Ishikawa (cell line): ENCODE results near the gene ITGBL1.

ENCODE experiments used
- CEBPB ChIP-seq: IDR thresholded peaks from 2 replicates; pipeline ENCODE4 v1.6.1; 2012
- CREB1 ChIP-seq: IDR thresholded peaks from 2 replicates; pipeline ENCODE4 v1.6.1; 2012; ENCODE audit warnings: low read depth
- EGR1 ChIP-seq: IDR thresholded peaks from 2 replicates; pipeline ENCODE4 v1.6.1; 2012
- EP300 ChIP-seq: IDR thresholded peaks from 2 replicates; pipeline ENCODE4 v1.6.1; 2012; ENCODE audit warnings: borderline replicate concordance
- FOXM1 ChIP-seq: IDR thresholded peaks from 2 replicates; pipeline ENCODE4 v1.6.1; 2012; ENCODE audit warnings: low read depth, borderline replicate concordance
- NFIC ChIP-seq: IDR thresholded peaks from 2 replicates; pipeline ENCODE4 v1.6.1; 2012
- RAD21 ChIP-seq: IDR thresholded peaks from 2 replicates; pipeline ENCODE4 v1.6.1; 2012; ENCODE audit warnings: low read depth
- TAF1 ChIP-seq: IDR thresholded peaks from 2 replicates; pipeline ENCODE4 v1.6.1; 2012; ENCODE audit warnings: low read depth, mild to moderate bottlenecking
- TCF12 ChIP-seq: IDR thresholded peaks from 2 replicates; pipeline ENCODE4 v1.6.1; 2012; ENCODE audit warnings: low read depth
- TEAD4 ChIP-seq: IDR thresholded peaks from 2 replicates; pipeline ENCODE4 v1.6.1; 2012
- YY1 ChIP-seq: IDR thresholded peaks from 2 replicates; pipeline ENCODE4 v1.6.1; 2012; ENCODE audit warnings: low read depth
- ZBTB7A ChIP-seq: IDR thresholded peaks from 2 replicates; pipeline ENCODE4 v1.6.1; 2012; ENCODE audit warnings: low read depth
- TF ChIP-seq, protein P1 (sequence below): IDR thresholded peaks from 2 replicates; pipeline ENCODE4 v1.6.1; 2012; ENCODE audit warnings: low read depth, mild to moderate bottlenecking
- TF ChIP-seq, protein P2 (sequence below): IDR thresholded peaks from 2 replicates; pipeline ENCODE4 v1.6.1; 2012
- TF ChIP-seq, protein P3 (sequence below): IDR thresholded peaks from 2 replicates; pipeline ENCODE4 v1.6.1; 2012

ITGBL1 gene

DNA sequence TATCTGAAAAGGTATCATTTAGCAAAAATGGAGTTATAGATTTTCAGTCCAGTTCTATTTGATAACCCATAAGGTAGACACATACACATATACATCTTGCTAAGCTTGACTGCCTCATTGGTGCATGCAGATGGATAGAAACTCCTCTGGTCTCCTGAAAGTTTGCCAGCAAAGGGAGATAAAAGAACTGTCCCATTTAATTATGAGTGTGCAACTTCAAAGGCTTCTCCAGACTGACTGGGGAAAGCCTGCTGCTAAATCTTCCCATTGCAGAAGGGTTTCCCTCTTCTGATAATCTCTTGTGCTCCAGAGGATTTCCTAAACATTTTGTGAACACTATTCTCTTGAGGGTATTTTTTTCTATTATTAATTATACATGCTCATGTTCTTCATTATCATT, 131.9 kb downstream of the ITGBL1 start:
- TF ChIP-seq EGR1 = no peak
- TF ChIP-seq TAF1 = no peak
- no peak for TF ChIP-seq CEBPB
- no peak for TF ChIP-seq EP300
- TF ChIP-seq YY1 = no peak
- TF ChIP-seq, protein P1, sequence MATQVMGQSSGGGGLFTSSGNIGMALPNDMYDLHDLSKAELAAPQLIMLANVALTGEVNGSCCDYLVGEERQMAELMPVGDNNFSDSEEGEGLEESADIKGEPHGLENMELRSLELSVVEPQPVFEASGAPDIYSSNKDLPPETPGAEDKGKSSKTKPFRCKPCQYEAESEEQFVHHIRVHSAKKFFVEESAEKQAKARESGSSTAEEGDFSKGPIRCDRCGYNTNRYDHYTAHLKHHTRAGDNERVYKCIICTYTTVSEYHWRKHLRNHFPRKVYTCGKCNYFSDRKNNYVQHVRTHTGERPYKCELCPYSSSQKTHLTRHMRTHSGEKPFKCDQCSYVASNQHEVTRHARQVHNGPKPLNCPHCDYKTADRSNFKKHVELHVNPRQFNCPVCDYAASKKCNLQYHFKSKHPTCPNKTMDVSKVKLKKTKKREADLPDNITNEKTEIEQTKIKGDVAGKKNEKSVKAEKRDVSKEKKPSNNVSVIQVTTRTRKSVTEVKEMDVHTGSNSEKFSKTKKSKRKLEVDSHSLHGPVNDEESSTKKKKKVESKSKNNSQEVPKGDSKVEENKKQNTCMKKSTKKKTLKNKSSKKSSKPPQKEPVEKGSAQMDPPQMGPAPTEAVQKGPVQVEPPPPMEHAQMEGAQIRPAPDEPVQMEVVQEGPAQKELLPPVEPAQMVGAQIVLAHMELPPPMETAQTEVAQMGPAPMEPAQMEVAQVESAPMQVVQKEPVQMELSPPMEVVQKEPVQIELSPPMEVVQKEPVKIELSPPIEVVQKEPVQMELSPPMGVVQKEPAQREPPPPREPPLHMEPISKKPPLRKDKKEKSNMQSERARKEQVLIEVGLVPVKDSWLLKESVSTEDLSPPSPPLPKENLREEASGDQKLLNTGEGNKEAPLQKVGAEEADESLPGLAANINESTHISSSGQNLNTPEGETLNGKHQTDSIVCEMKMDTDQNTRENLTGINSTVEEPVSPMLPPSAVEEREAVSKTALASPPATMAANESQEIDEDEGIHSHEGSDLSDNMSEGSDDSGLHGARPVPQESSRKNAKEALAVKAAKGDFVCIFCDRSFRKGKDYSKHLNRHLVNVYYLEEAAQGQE = no peak
- TF ChIP-seq ZBTB7A = no peak
- TF ChIP-seq, protein P2, sequence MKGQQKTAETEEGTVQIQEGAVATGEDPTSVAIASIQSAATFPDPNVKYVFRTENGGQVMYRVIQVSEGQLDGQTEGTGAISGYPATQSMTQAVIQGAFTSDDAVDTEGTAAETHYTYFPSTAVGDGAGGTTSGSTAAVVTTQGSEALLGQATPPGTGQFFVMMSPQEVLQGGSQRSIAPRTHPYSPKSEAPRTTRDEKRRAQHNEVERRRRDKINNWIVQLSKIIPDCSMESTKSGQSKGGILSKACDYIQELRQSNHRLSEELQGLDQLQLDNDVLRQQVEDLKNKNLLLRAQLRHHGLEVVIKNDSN = no peak
- TF ChIP-seq FOXM1 = no peak
- TF ChIP-seq, protein P3, sequence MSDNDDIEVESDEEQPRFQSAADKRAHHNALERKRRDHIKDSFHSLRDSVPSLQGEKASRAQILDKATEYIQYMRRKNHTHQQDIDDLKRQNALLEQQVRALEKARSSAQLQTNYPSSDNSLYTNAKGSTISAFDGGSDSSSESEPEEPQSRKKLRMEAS = no peak
- TF ChIP-seq CREB1 = no peak

DNA sequence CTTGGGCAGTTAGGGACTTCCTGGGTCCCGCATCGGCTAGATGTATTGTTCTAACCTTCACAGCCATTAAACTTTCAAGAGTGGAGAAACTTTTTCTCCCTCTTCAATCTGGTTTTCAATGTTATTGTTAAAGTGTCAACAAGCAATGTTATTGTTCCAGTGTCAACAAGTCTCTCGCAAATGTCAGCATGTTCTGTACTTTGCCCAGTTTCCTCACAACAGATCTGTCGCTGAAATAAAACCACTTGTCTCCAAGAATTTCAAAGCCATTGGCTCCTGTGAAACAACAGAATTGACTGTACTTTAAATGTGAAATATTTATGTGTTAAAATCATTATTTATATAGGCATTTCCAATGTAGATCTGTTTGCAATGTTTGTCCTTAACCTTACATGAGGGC, 138.0 kb downstream of the ITGBL1 start:
- TF ChIP-seq YY1 (no peak), ZBTB7A (no peak), TEAD4 (no peak), FOXM1 (no peak), TAF1 (no peak), NFIC (no peak)
- TF ChIP-seq, protein P3 = no peak
- TF ChIP-seq, protein P2 = no peak

DNA sequence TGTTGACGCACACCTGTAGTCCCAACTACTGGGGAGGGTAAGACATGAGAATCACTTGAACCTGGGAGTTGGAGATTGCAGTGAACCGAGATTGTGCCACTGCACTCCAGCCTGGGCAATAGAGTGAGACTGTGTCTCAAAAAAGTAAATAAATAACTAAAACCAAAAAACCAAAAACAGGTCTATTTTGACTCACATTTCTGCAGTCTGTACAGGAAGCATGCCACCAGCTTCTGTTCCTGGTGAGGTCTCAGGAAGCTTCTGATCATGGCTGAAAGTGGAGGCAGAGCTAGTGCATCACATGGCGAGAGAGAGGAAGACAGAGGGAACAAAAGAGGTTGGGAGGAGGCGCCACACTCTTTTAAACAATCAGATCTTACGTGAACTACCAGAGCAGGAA, 142.5 kb downstream of the ITGBL1 start:
- no peak for TF ChIP-seq RAD21
- no peak for TF ChIP-seq ZBTB7A
- TF ChIP-seq, protein P1 = no peak
- TF ChIP-seq TCF12 = no peak
- TF ChIP-seq NFIC = no peak
- no peak for TF ChIP-seq EGR1
- no peak for TF ChIP-seq EP300
- TF ChIP-seq CEBPB = no peak
- TF ChIP-seq TEAD4 = no peak
- no peak for TF ChIP-seq FOXM1
- TF ChIP-seq, protein P2 = no peak
- TF ChIP-seq, protein P3 = no peak
- TF ChIP-seq YY1 = no peak
- TF ChIP-seq CREB1 = no peak
- no peak for TF ChIP-seq TAF1

DNA sequence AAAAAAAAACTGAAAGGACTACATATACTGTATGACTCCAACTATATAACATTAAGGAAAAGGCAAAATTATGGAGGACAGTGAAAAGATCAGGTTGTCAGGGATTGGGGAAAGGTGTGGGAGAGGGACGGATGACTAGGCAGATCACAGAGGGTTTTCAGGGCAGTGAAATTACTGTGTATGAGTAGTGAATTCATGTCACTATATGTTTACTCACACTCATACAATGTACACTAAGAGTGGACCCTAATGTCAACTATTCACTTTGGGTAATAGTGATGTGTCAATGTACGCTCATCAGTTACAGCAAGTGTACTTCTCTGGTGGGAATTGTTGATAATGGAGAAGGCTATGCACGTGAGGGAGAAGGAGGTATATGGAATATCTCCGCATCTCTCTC, 144.3 kb downstream of the ITGBL1 start:
- TF ChIP-seq RAD21 (no peak), NFIC (no peak), CREB1 (no peak), EP300 (no peak), TCF12 (no peak), EGR1 (no peak), TEAD4 (no peak), CEBPB (no peak), FOXM1 (no peak), YY1 (no peak), ZBTB7A (no peak), TAF1 (no peak)
- TF ChIP-seq, protein P3 = no peak
- TF ChIP-seq, protein P2 = no peak
- TF ChIP-seq, protein P1 = no peak
